A549 (cell line): ENCODE measurements around the gene FBXL15. TPM values are rescaled to one million over a fixed set of nuclear protein-coding genes. Genes with fewer than 3 reads are reported as not detected.
A peak's percentile ranks its signal among the peaks of the same experiment; 100 is the strongest.

Experiments used
- ATAC-seq, 2 experiments: fragments of 200-7000 bp in 1 of 2; fragments of >200 bp in 1 of 2; cut with Nextera tagmentation in 1 of 2; cut with Tn5 transposase in 1 of 2; 3 replicates each; pipeline versions ENCODE4 v1.8.0 to v1.9.1; 2018 to 2020; ENCODE audit warnings: mild to moderate bottlenecking in 1 of 2, moderate library complexity in 1 of 2
- CTCF ChIA-PET: fragments of 300-600 bp; sonication (Branson Sonifier 250); formaldehyde crosslinking; extraction: SDS; loops from one replicate; lab custom pipeline; 2021; ENCODE audit warnings: antibody characterized with exemption, inconsistent platforms; lab: Yijun Ruan, JAX
- POLR2A ChIA-PET: fragments of 350-600 bp; formaldehyde crosslinking; extraction: SDS; loops from one replicate; lab custom pipeline; 2021; ENCODE audit warnings: antibody characterized with exemption, inconsistent platforms; lab: Yijun Ruan, JAX
- DNase-seq, 2 experiments: peaks; one replicate each; pipeline versions ENCODE4 v3.0.0 to v3.0.0-alpha.2; 2011 to 2016; ENCODE audit warnings: low read depth in 1 of 2, low spot score in 1 of 2
- FAIRE-seq: peaks from 2 replicates; lab custom pipeline; 2011; peaks lifted over from hg19 to GRCh38; lab: Jason Lieb, UNC
- H3K27ac ChIP-seq, 2 experiments: fragments of >200 bp; sonication (Bioruptor Twin); formaldehyde crosslinking; 3 replicates each; pipeline ENCODE4 v1.5.1; 2016 to 2017
- H3K4me1 ChIP-seq: fragments of >200 bp; sonication (Bioruptor Twin); formaldehyde crosslinking; 3 replicates; pipeline ENCODE4 v1.6.1; 2016
- H3K4me2 ChIP-seq: fragments of >200 bp; sonication (Bioruptor Twin); formaldehyde crosslinking; 3 replicates; pipeline ENCODE4 v1.6.1; 2016
- H3K4me3 ChIP-seq: fragments of >200 bp; sonication (Bioruptor Twin); formaldehyde crosslinking; 3 replicates; pipeline ENCODE4 v1.5.1; 2016
- H3K9me3 ChIP-seq: fragments of >200 bp; sonication (Bioruptor Twin); formaldehyde crosslinking; 3 replicates; pipeline ENCODE4 v1.6.1; 2016
- ATOH8 ChIP-seq: fragments of 250-450 bp; sonication (Bioruptor Pico); IDR thresholded peaks from 2 replicates; pipeline ENCODE4 v1.5.0; 2020; ENCODE audit warnings: low read depth, mild to moderate bottlenecking, moderate library complexity
- BCL3 ChIP-seq: fragments of >200 bp; sonication (Bioruptor Twin); formaldehyde crosslinking; IDR thresholded peaks from 3 replicates; pipeline ENCODE4 v1.6.1; 2016
- CBX2 ChIP-seq: fragments of 200-600 bp; sonication (generic); IDR thresholded peaks from 2 replicates; pipeline ENCODE4 v1.6.1; 2016; ENCODE audit warnings: low read depth, mild to moderate bottlenecking, borderline replicate concordance
- CHD2 ChIP-seq: fragments of 150-350 bp; IDR thresholded peaks from 2 replicates; pipeline ENCODE4 v1.6.1; 2014; ENCODE audit warnings: low read length; ENCODE audit not compliant: partially characterized antibody
- CHD4 ChIP-seq: fragments of 200-600 bp; sonication (generic); IDR thresholded peaks from 2 replicates; pipeline ENCODE4 v1.6.1; 2016; ENCODE audit warnings: antibody characterized with exemption, mild to moderate bottlenecking, borderline replicate concordance
- E2F6 ChIP-seq: IDR thresholded peaks from 2 replicates; pipeline ENCODE4 v1.6.1; 2012; ENCODE audit warnings: low read depth, borderline replicate concordance
- EHF ChIP-seq: fragments of 250-450 bp; sonication (Bioruptor Pico); IDR thresholded peaks from 2 replicates; pipeline ENCODE4 v1.5.0; 2020; ENCODE audit warnings: mild to moderate bottlenecking
- EHMT2 ChIP-seq: fragments of 200-600 bp; sonication (generic); IDR thresholded peaks from 2 replicates; pipeline ENCODE4 v1.6.1; 2016; ENCODE audit warnings: antibody characterized with exemption, low read depth, mild to moderate bottlenecking, moderate library complexity
- ELK1 ChIP-seq: fragments of 150-350 bp; IDR thresholded peaks from 2 replicates; pipeline ENCODE4 v1.6.1; 2014; ENCODE audit warnings: low read depth, mild to moderate bottlenecking, low read length
- ESRRA ChIP-seq: fragments of 150-350 bp; IDR thresholded peaks from 2 replicates; pipeline ENCODE4 v1.6.1; 2014; ENCODE audit warnings: mild to moderate bottlenecking, low read length, borderline replicate concordance
- HEYL ChIP-seq: fragments of 250-450 bp; sonication (Bioruptor Pico); IDR thresholded peaks from 2 replicates; pipeline ENCODE4 v1.8.0; 2021; ENCODE audit warnings: mild to moderate bottlenecking, moderate library complexity
- HMGXB4 ChIP-seq: fragments of 250-450 bp; sonication (Bioruptor Pico); IDR thresholded peaks from 2 replicates; pipeline ENCODE4 v1.5.0; 2021; ENCODE audit warnings: mild to moderate bottlenecking, moderate library complexity, borderline replicate concordance
- HOXB13 ChIP-seq: fragments of 250-450 bp; sonication (Bioruptor Pico); IDR thresholded peaks from 2 replicates; pipeline ENCODE4 v1.5.0; 2020; ENCODE audit warnings: low read depth, mild to moderate bottlenecking, moderate library complexity
- HOXB5 ChIP-seq: fragments of 250-450 bp; sonication (Bioruptor Pico); IDR thresholded peaks from 2 replicates; pipeline ENCODE4 v1.5.0; 2020; ENCODE audit warnings: mild to moderate bottlenecking, moderate library complexity
- JUNB ChIP-seq: fragments of >200 bp; sonication (Bioruptor Twin); formaldehyde crosslinking; IDR thresholded peaks from 2 replicates; pipeline ENCODE4 v1.6.1; 2016
- KDM1A ChIP-seq: fragments of 200-600 bp; sonication (generic); IDR thresholded peaks from 2 replicates; pipeline ENCODE4 v1.6.1; 2016; ENCODE audit warnings: low read depth, mild to moderate bottlenecking
- KDM5A ChIP-seq: fragments of 200-600 bp; sonication (generic); IDR thresholded peaks from 2 replicates; pipeline ENCODE4 v1.6.1; 2016; ENCODE audit warnings: antibody characterized with exemption, mild to moderate bottlenecking
- MAFK ChIP-seq: fragments of 450-650 bp; IDR thresholded peaks from 2 replicates; pipeline ENCODE4 v1.6.1; 2014; ENCODE audit not compliant: partially characterized antibody
- NFE2L2 ChIP-seq: fragments of 150-350 bp; conservative IDR thresholded peaks from 2 replicates; pipeline ENCODE4 v1.6.1; 2014; ENCODE audit warnings: low read length
- PBX3 ChIP-seq: IDR thresholded peaks from 2 replicates; pipeline ENCODE4 v1.6.1; 2012
- POLR2A ChIP-seq: IDR thresholded peaks from 2 replicates; pipeline ENCODE4 v1.6.1; 2012; ENCODE audit warnings: mild to moderate bottlenecking, low read length
- POLR2AphosphoS2 ChIP-seq: conservative IDR thresholded peaks from 2 replicates; pipeline ENCODE4 v1.6.1; 2012; ENCODE audit warnings: low read length, improper control_type of control experiment, inconsistent platforms
- RFX5 ChIP-seq: fragments of 450-650 bp; IDR thresholded peaks from 2 replicates; pipeline ENCODE4 v1.7.1; 2014; ENCODE audit warnings: antibody characterized with exemption, mild to moderate bottlenecking, moderate library complexity
- SMC3 ChIP-seq: fragments of >200 bp; sonication (Bioruptor Twin); formaldehyde crosslinking; IDR thresholded peaks from 3 replicates; pipeline ENCODE4 v1.6.1; 2018; ENCODE audit warnings: inconsistent platforms
- USF2 ChIP-seq: fragments of 450-650 bp; IDR thresholded peaks from 2 replicates; pipeline ENCODE4 v1.6.1; 2014; ENCODE audit warnings: antibody characterized with exemption
- ZNF302 ChIP-seq: fragments of 250-450 bp; sonication (Bioruptor Pico); IDR thresholded peaks from 2 replicates; pipeline ENCODE4 v1.9.0; 2021; ENCODE audit warnings: inconsistent platforms, mild to moderate bottlenecking, moderate library complexity
- WGBS: methylation state at CpG from one replicate; pipeline ENCODE4 v1.1.6; 2017; ENCODE audit errors: missing lambda C conversion rate; 5-methylcytosine and 5-hydroxymethylcytosine counted together
- polyA plus RNA-seq, 4 experiments: library from polyadenylated mRNA; depleted of rRNA in 3 of 4; stranded (reverse); fragments of >200 nt; fragmentation: RNase III in 1 of 4; extraction: RNeasy Plus Mini Kit Qiagen cat#74134 plus additional on column Dnase treatment in 1 of 4; gene quantifications; 2 replicates in 3 of 4; 3 replicates in 1 of 4; pipeline ENCODE4 v1.2.3, GENCODE V29; 2011 to 2017

The FBXL15 gene
- polyA plus RNA-seq, 2 of the 4 experiments (the other 2 are of a cell fraction): 4.8 to 9.4 TPM

GRCh38 chr10:102410429-102411073, 10.1 kb upstream of the FBXL15 start:
- CTCF ChIA-PET: interaction anchor here (1.0 to 7.3 kb wide), 7 partner anchors 11 to 242 kb away, joined by 3 to 90 read pairs (median 21); partner anchors contain the start of genes FBXL15 and NFKB2
- peak overlapping the region; percentile 24 for H3K4me2 ChIP-seq
- no peak for FAIRE-seq
- WGBS: 47% methylated on average over 23 of the region's 48 CpGs
- H3K4me1 ChIP-seq: peaks cover 3% of the 10 kb centered on the region; the same call in 1 of the 3 replicates
- H3K9me3 ChIP-seq: no peaks in the 10 kb centered on the region
- no peak for DNase-seq
- peak overlapping the region in 1 of 2 experiments; percentile 58; a peak in 2 of 6 replicates for H3K27ac ChIP-seq
- peak overlapping the region; percentile 28; the same call in 2 of the 3 replicates for H3K4me3 ChIP-seq
- POLR2A ChIA-PET: no interaction called here
- TF ChIP-seq JUNB (no peak), USF2 (no peak), EHMT2 (no peak), HMGXB4 (CRISPR knock-in tag) (no peak), EHF (no peak), RFX5 (no peak), E2F6 (no peak), ATOH8 (CRISPR knock-in tag) (no peak), HOXB13 (CRISPR knock-in tag) (no peak), KDM5A (no peak), CHD4 (no peak), HOXB5 (CRISPR knock-in tag) (no peak), ESRRA (no peak), NFE2L2 (no peak), KDM1A (no peak), POLR2A (no peak), PBX3 (no peak)
- TF ChIP-seq, all 56 proteins: peak for 0
- ATAC-seq: no peak

- H3K4me2 ChIP-seq: no peak overlapping the region
- FAIRE-seq (no peak), DNase-seq (no peak), ATAC-seq (no peak)
- no peak overlapping the region for H3K4me3 ChIP-seq
- CTCF ChIA-PET: interaction anchor here (1.0 to 7.7 kb wide), 9 partner anchors 8 to 243 kb away, joined by 3 to 90 read pairs (median 21); partner anchors contain the start of genes FBXL15 and NFKB2
- no peak overlapping the region for H3K27ac ChIP-seq
- POLR2A ChIA-PET: interaction anchor here (1.1 kb wide), 1 partner anchor 14 kb away, joined by 3 read pairs; no protein-coding TSS in a partner anchor
- WGBS: 72% methylated on average over 13 of the region's 14 CpGs
- H3K9me3 ChIP-seq: no peaks in the 10 kb centered on the region
- H3K4me1 ChIP-seq: peaks cover 3% of the 10 kb centered on the region; the same call in 1 of the 3 replicates
- TF ChIP-seq BCL3: no peak
- no peak for TF ChIP-seq RFX5
- no peak for TF ChIP-seq ELK1
- no peak for TF ChIP-seq CHD4
- TF ChIP-seq MAFK: no peak
- TF ChIP-seq SMC3: no peak
- no peak for TF ChIP-seq POLR2AphosphoS2
- no peak for TF ChIP-seq CBX2
- TF ChIP-seq HEYL (CRISPR knock-in tag): no peak
- no peak for TF ChIP-seq ZNF302
- TF ChIP-seq CHD2: no peak
- TF ChIP-seq ESRRA: no peak
Measured at GRCh38 chr10:102411341-102412255, 9.0 kb upstream of the FBXL15 start.
